ENCODE results near the gene IMP3.

Gene IMP3

DNA sequence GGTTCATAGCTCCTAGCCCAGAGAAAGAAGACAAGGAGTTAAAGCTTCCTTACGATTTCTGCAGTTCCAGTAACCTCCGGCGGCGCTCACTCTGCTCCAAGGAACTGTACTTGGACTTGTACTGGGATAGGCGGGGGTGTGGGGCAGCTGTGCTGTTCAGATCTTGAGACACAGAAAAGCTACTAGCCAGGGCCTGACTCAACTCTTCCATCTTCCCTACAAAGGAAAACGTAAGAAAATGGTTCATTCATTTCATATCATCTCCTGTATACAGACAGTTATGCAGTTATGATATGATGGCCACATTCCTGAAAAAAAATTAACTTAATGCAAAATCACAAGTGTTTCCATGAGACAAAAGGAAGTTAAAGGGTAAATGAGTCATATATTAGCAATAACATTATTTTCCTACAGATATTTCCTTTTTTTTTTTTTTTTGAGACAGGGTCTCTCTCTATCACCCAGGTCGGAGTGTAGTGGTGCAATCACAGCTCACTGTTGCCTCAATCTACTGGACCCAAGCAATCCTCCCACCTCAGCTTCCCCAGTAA lies 19.1 kb downstream of the IMP3 start:
- Histone ChIP-seq H3K4me2 (ENCODE audit: low read length, poor library complexity, severe bottlenecking) (peak overlapping the region; percentile 41), H2BK15ac (ENCODE audit: low read depth, poor library complexity, severe bottlenecking) (no peak overlapping the region), H2BK5ac (ENCODE audit: low read depth, low read length, poor library complexity, severe bottlenecking) (peak overlapping the region; percentile 66), H4K8ac (ENCODE audit: low read length) (no peak overlapping the region), H3K27me3 (ENCODE audit: control insufficient read depth in 1 of 2, insufficient read depth in 1 of 2, low read length in 2 of 2) (no peaks in the 10 kb centered on the region), H2AK5ac (ENCODE audit: low read length, severe bottlenecking) (peak overlapping the region; percentile 96), H4K91ac (ENCODE audit: low read length) (peak overlapping the region; percentile 25), H2BK12ac (ENCODE audit: low read length in 2 of 2) (peak overlapping the region in 1 of 2 experiments; percentile 75), H3K27ac (ENCODE audit: low read length, poor library complexity, severe bottlenecking) (peak overlapping the region; percentile 95), H3K14ac (ENCODE audit: low read length in 2 of 2) (peak overlapping the region in 1 of 2 experiments; percentile 88), H3K79me1 (replicated peaks; ENCODE audit: low read length, poor library complexity, severe bottlenecking) (peaks cover 16% of the 10 kb centered on the region), H3K36me3 (ENCODE audit: control insufficient read depth in 1 of 2, insufficient read depth in 2 of 2, low read depth in 1 of 2, low read length in 2 of 2) (peaks cover 16 to 44% of the 10 kb centered on the region in 2 experiments), H3K4ac (ENCODE audit: low read depth in 1 of 2, low read length in 2 of 2) (peak overlapping the region in 1 of 2 experiments; percentile 45), H3K4me3 (ENCODE audit: insufficient read depth in 1 of 2, low read depth in 1 of 2, low read length in 2 of 2) (peak overlapping the region in 1 of 2 experiments; percentile 75), H3K9ac (ENCODE audit: low read length) (peak overlapping the region; percentile 94), H3K23ac (ENCODE audit: low read length in 2 of 2) (no peak overlapping the region), H3K4me1 (ENCODE audit: control insufficient read depth, insufficient read depth, low read depth, low read length) (peaks cover 4% of the 10 kb centered on the region), H2AFZ (ENCODE audit: low read depth, low read length) (no peak overlapping the region), H3K9me3 (ENCODE audit: control insufficient read depth, low read length) (no peaks in the 10 kb centered on the region), H2BK120ac (ENCODE audit: low read depth, low read length) (no peak overlapping the region), H3K18ac (ENCODE audit: low read depth in 1 of 2, low read length in 2 of 2) (peak overlapping the region; percentile 14 to 86)
- DNase-seq: peak; percentile 95
- WGBS: 49% methylated on average over 6 of the region's 7 CpGs

DNA sequence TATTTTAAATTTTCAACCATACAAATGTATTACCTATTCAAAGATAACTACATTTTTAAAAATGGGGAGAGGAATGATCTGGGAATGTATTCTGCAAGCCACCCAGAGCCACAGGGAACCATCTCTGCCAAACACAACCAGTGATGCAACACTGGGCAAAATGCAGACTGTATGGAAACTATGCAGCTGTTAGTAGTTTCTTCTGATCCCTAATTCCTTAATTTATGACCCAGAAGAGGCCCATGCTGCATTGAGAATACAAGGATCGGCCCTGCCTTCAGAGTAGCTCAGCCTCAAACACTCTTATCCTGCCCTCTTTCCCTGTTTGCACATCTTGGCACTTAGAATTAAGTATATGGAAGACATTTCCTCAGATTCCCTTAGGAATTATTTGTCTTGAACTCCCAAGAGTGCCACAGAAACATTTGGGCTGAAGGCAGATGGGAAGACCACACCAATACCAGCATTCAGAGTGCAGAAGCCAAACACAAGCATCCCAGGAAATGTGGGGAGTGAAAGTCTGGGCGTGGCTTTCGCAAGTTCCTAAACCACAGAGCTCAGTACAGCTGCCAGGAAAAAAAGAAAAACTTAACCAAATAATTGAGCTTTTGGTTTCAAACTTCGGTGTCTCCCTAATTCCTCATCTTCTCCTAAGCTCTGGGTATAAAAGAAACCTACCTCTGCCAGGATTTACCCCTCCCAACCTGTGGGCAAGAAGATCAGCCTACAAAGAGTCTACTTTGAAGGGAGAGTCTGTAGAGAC lies 19.8 kb downstream of the IMP3 start:
- peak overlapping the region; percentile 19 to 63 for H3K18ac ChIP-seq (ENCODE audit: low read depth in 1 of 2, low read length in 2 of 2)
- H3K36me3 ChIP-seq (ENCODE audit: control insufficient read depth in 1 of 2, insufficient read depth in 2 of 2, low read depth in 1 of 2, low read length in 2 of 2): peaks cover 19 to 49% of the 10 kb centered on the region in 2 experiments
- H3K4me3 ChIP-seq (ENCODE audit: insufficient read depth in 1 of 2, low read depth in 1 of 2, low read length in 2 of 2): peak overlapping the region in 1 of 2 experiments; percentile 75
- H3K4ac ChIP-seq (ENCODE audit: low read depth in 1 of 2, low read length in 2 of 2): no peak overlapping the region
- no peak overlapping the region for H3K14ac ChIP-seq (ENCODE audit: low read length in 2 of 2)
- H2BK15ac ChIP-seq (ENCODE audit: low read depth, poor library complexity, severe bottlenecking): peak overlapping the region; percentile 30
- H2AFZ ChIP-seq (ENCODE audit: low read depth, low read length): no peak overlapping the region
- H3K4me2 ChIP-seq (ENCODE audit: low read length, poor library complexity, severe bottlenecking): peak overlapping the region; percentile 41
- no peak overlapping the region for H4K8ac ChIP-seq (ENCODE audit: low read length)
- peaks cover 4% of the 10 kb centered on the region for H3K4me1 ChIP-seq (ENCODE audit: control insufficient read depth, insufficient read depth, low read depth, low read length)
- peaks cover 16% of the 10 kb centered on the region for H3K79me1 ChIP-seq (replicated peaks; ENCODE audit: low read length, poor library complexity, severe bottlenecking)
- H2BK12ac ChIP-seq (ENCODE audit: low read length in 2 of 2): no peak overlapping the region
- peak; percentile 67 for DNase-seq
- no peak overlapping the region for H2BK120ac ChIP-seq (ENCODE audit: low read depth, low read length)
- H3K27ac ChIP-seq (ENCODE audit: low read length, poor library complexity, severe bottlenecking): peak overlapping the region; percentile 95
- H3K27me3 ChIP-seq (ENCODE audit: control insufficient read depth in 1 of 2, insufficient read depth in 1 of 2, low read length in 2 of 2): no peaks in the 10 kb centered on the region
- no peaks in the 10 kb centered on the region for H3K9me3 ChIP-seq (ENCODE audit: control insufficient read depth, low read length)
- no peak overlapping the region for H4K91ac ChIP-seq (ENCODE audit: low read length)
- 65% methylated on average over 4 of the region's 4 CpGs for WGBS
- H3K23ac ChIP-seq (ENCODE audit: low read length in 2 of 2): no peak overlapping the region
- H2BK5ac ChIP-seq (ENCODE audit: low read depth, low read length, poor library complexity, severe bottlenecking): peak overlapping the region; percentile 66
- peak overlapping the region; percentile 4 for H2AK5ac ChIP-seq (ENCODE audit: low read length, severe bottlenecking)
- H3K9ac ChIP-seq (ENCODE audit: low read length): peak overlapping the region; percentile 94

GRCh38 chr15:75616766-75617165 lies 23.3 kb downstream of the IMP3 start:
- no peak overlapping the region for H2BK12ac ChIP-seq (ENCODE audit: low read length in 2 of 2)
- H3K36me3 ChIP-seq (ENCODE audit: control insufficient read depth in 1 of 2, insufficient read depth in 2 of 2, low read depth in 1 of 2, low read length in 2 of 2): peaks cover 32 to 74% of the 10 kb centered on the region in 2 experiments
- no peak overlapping the region for H2AFZ ChIP-seq (ENCODE audit: low read depth, low read length)
- no peak overlapping the region for H3K27ac ChIP-seq (ENCODE audit: low read length, poor library complexity, severe bottlenecking)
- no peak overlapping the region for H3K4me3 ChIP-seq (ENCODE audit: insufficient read depth in 1 of 2, low read depth in 1 of 2, low read length in 2 of 2)
- H3K18ac ChIP-seq (ENCODE audit: low read depth in 1 of 2, low read length in 2 of 2): no peak overlapping the region
- no peak for DNase-seq
- H2BK120ac ChIP-seq (ENCODE audit: low read depth, low read length): no peak overlapping the region
- H2AK5ac ChIP-seq (ENCODE audit: low read length, severe bottlenecking): no peak overlapping the region
- no peak overlapping the region for H4K91ac ChIP-seq (ENCODE audit: low read length)
- no peaks in the 10 kb centered on the region for H3K27me3 ChIP-seq (ENCODE audit: control insufficient read depth in 1 of 2, insufficient read depth in 1 of 2, low read length in 2 of 2)
- no peak overlapping the region for H2BK5ac ChIP-seq (ENCODE audit: low read depth, low read length, poor library complexity, severe bottlenecking)
- H3K4me2 ChIP-seq (ENCODE audit: low read length, poor library complexity, severe bottlenecking): no peak overlapping the region
- no peak overlapping the region for H4K8ac ChIP-seq (ENCODE audit: low read length)
- no peak overlapping the region for H3K4ac ChIP-seq (ENCODE audit: low read depth in 1 of 2, low read length in 2 of 2)
- H3K9me3 ChIP-seq (ENCODE audit: control insufficient read depth, low read length): no peaks in the 10 kb centered on the region
- no peak overlapping the region for H3K9ac ChIP-seq (ENCODE audit: low read length)
- H3K4me1 ChIP-seq (ENCODE audit: control insufficient read depth, insufficient read depth, low read depth, low read length): peaks cover 4% of the 10 kb centered on the region
- no peak overlapping the region for H2BK15ac ChIP-seq (ENCODE audit: low read depth, poor library complexity, severe bottlenecking)
- H3K23ac ChIP-seq (ENCODE audit: low read length in 2 of 2): no peak overlapping the region
- H3K79me1 ChIP-seq (replicated peaks; ENCODE audit: low read length, poor library complexity, severe bottlenecking): peaks cover 16% of the 10 kb centered on the region
- no peak overlapping the region for H3K14ac ChIP-seq (ENCODE audit: low read length in 2 of 2)
